GM18867 (cell line): Measurements from ENCODE around the gene PCDHA1.

Experiments
- ATAC-seq: cut with Tn5 transposase; IDR thresholded peaks from one replicate; pipeline ENCODE4 v1.9.1; 2021; ENCODE audit warnings: mild to moderate bottlenecking, moderate library complexity; ENCODE audit not compliant: unreplicated experiment

PCDHA1 gene

DNA sequence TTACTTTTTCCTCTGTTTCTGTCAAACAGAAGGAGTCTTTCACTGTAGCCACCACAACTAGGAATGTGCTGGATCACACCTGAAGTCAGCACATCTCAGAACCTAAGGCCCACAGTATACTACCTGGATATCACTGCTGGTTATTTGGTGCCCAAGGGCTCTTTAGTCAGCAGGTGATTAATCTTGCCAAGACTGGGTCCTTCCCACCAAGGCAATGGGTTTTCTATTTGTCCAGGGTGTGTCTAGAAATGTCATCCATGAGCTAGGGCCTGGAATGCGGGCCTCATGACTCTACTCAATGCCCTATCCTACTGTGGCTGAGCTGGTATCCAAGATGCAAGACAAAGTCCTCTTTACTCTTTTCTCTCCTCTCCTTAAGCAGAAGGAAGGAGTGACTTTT lies 130.4 kb downstream of the PCDHA1 start:
- no peak for ATAC-seq

DNA sequence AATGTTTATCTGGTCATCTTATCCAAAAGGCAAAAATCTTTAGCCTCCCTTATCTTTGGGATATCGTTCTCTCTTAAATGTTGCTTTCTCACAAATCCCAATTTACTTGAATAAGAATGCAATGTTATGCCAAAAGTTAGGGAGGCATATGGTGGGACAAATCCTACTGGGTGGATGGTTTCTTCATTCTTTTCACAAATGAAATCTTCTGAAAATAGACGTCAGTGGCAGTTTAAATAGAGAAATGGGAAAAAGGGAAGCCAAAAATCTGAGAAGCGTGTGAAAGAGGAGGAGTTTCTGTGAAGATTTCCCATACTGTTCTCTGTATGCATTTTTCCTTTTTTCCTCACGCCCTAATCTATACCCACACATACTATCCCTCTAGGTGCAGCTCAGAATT lies 137.7 kb downstream of the PCDHA1 start:
- ATAC-seq, result no peak

DNA sequence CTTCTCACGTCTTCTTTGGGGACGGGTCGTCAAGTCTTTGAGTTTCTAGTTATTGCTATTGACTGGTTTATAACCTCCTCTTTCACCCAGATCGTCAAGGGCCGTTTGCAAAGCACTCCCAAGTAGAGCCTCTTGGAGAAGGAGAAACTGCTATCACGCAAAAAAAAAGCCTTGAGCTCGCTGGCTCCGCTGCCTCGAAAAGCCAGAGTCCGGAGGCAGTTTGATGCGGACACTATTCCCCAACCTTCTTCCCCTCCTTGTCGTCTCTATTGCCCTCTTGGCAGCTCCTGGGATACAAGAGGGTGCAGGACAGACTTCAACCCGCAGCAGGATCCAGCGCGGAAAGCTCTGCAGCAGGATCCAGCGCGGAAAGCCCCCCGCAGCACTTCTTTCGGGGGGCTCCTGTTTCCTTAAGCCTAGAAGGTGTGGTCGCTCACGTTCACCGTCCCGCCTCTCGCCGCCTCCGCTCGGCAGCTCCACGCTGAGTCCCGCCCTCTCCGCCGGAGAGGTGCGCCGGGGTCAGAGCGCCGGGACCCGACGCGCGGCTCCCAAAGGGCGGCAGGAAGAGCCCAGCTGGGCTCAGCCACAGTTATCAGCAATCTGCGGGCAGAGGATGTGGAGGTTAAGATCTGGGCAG lies 140.0 kb downstream of the PCDHA1 start, which contains the start of gene PCDHAC1:
PCDHAC1 (plus strand) TSS at position 494 of the 637 bp plus-strand sequence. CDS start 594 bp downstream, outside the sequence.
- ATAC-seq, result no peak

DNA sequence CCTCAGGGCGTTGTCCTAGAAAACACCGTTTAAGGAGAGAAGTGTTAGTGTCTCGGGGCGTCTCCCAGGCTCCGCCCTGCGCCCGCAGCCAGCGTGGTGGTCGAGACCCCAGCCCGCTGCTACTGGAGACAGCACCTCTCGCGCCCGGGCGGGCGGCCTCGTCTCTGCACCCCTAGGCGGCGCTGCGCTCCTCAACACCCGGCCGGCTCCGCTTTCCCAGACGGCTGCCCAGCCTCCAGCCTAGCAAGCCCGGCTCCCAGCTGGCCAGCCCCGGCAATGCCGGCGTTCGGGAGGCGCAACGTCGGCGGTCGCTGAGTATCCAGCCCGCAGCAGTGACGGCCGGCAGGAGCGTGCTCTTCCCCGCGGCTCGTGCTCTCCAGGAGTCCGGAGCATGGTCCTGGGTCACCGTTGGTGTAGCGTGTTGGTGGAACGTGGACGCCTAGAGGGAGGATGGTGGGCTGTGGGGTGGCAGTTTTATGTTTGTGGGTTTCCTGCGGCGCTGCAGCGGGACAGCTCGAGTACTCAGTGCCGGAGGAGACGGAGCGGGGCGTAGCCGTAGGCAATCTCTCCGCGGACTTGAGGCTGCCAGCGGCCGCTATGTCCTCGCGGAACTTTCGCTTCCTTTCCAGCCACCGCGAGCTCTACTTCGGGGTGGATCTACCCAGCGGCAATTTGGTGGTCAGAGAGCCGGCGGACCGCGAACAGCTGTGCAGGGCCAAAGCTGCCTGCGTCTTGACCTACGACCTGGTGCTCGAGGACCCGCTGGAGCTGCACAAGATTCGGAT lies 140.7 kb downstream of the PCDHA1 start:
- no peak for ATAC-seq

DNA sequence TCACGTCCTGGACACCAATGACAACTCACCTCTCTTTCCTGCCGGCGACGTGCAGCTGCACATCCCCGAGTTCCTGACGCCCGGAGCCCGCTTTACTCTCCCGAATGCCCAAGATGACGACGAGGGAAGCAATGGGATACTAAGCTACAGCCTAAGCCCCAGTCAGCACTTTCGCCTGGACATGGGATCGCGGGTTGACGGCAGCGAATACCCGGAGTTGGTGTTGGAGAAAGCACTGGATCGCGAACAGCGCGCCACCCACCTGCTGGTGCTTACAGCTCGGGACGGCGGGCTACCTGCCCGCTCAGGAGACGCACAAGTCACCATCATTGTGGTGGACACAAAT lies 141.3 kb downstream of the PCDHA1 start:
- no peak for ATAC-seq

DNA sequence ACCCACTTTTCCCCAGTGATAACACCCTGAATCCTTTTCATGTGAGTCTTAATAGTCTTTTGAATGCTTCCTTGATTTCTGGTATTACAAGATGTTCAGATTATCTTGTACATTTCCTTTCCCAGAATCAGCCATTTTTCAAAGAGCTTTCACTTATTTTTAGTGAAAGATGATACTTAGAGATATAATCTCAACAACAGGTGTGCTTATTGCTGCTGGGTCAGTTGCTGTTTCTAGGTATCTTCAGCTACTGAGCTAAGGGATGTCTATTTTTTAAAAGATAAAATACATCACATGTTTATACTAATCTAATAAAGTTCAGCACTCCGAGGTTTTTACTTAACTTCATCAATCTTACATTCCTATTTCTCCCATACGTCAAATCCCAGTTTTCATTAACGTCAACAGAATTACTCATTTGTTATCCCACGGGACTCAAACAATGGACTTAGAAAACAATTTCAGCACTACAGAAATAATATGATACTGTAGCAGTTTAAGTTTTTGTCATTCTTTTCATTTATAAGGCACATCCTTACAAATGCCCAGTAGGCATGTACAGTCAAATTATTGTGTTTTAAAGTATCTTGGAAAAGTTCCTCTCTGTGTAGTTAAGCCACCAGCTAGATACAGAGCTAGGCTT lies 149.1 kb downstream of the PCDHA1 start:
- no peak for ATAC-seq

DNA sequence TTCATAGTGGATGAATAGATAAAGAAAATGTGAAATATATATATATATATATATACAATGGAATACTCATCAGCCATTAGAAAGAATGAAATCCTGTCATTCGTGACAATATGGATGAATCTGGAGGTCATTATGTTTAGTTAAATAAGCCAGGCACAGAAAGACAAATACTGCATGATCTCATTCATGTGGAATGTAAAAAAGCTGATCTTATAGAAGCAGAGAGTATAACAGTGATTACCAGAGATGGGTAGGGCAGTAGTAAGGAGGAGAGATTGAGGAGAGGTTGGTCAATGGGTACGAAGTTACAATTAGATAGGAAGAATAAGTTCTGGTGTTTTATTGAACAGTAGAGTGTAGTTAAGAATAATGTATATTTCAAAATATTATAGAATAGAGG lies 160.6 kb downstream of the PCDHA1 start:
- ATAC-seq, result no peak

DNA sequence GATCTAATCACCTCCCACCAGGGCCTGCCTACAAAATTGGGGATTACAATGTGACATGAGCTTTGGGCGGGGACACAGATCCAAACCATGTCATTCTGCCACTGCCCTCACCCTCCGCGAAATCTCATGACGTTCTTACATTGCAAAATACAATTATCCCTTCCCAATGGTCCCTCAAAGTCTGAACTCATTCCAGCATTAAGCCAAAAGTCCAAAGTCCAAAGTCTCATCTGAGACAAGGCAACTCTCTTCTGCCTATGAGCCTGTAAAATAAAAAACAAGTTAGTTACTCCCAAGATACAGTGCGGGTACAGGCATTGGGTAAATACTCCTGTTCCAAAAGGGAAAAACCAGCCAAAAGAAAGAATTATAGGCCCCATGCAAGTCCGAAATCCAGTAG lies 165.7 kb downstream of the PCDHA1 start:
- no peak for ATAC-seq

DNA sequence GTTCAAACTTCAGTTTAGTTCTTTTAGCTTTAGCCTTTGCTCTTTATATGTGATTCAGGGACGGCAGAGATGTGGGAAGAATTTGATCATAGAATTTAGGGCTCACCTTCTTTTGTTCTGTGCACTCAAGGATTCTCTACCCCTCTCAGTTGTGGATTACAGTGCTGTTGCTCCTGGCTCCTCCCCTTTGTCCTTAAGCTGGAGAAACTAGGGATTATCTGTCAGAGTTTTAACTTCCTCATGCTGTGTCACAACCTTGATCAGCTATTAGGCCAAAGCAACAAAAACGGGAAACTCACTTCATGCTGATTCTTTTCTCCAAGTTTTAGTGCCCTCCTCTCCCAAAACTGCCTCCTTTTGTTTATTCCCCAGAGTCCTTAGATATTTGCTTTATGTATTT lies 167.3 kb downstream of the PCDHA1 start:
- no peak for ATAC-seq

DNA sequence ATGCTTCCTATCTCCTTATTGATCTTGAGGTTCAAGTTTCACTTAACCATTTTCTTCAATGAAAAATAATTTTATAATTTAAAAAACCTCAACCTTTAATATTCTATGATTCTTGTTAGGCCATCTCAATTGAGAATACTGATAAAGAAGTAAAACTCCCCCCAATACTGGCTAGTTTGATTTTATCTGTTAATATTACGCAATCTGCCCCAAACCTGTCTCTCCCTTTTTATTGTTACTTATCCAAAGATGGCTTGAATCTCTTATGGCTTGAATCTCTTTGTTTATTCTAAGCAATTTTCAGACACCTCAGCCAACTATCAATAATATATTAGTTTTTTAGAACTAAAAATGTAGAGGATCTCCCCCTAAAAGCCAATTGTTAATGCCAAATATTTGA lies 176.2 kb downstream of the PCDHA1 start:
- ATAC-seq, result no peak

DNA sequence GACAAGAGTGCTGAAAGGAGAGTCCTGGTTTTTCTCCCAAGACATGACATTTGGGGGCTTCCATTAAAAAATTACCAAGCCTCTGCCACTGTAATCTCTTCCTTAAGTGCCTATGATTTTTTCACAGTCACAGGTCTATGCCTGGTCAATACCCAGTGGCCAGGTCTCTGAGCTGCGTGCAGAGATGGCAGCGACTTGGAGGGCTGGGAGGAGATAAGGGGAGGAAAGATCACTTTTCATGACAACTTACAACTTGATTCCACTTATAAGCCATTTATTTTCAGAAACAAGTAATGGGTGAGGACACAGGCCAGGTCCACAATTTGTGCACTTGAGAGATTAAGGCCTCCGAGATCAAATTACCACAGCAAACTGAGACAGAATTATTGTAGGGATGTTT lies 178.4 kb downstream of the PCDHA1 start:
- ATAC-seq, result no peak

DNA sequence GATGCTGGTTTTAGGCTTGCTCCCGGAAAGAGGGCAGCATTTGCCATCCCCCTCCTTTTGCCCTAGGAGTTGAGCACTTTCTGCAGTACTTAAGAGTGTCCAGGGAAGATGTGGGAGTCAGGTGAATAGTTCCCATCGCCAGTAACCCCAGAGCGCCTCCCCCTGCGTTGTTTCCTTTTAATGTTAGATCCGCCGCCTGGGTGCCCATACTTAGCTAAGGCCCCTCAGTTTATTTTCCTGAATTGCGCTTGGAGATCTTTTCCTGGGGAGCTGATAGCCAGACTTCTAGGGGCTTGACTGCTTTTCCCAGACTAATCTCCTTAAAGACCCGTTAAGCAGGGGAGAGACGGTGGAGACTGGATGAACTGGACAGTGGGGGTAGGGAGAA lies 180.0 kb downstream of the PCDHA1 start:
- ATAC-seq, result no peak

DNA sequence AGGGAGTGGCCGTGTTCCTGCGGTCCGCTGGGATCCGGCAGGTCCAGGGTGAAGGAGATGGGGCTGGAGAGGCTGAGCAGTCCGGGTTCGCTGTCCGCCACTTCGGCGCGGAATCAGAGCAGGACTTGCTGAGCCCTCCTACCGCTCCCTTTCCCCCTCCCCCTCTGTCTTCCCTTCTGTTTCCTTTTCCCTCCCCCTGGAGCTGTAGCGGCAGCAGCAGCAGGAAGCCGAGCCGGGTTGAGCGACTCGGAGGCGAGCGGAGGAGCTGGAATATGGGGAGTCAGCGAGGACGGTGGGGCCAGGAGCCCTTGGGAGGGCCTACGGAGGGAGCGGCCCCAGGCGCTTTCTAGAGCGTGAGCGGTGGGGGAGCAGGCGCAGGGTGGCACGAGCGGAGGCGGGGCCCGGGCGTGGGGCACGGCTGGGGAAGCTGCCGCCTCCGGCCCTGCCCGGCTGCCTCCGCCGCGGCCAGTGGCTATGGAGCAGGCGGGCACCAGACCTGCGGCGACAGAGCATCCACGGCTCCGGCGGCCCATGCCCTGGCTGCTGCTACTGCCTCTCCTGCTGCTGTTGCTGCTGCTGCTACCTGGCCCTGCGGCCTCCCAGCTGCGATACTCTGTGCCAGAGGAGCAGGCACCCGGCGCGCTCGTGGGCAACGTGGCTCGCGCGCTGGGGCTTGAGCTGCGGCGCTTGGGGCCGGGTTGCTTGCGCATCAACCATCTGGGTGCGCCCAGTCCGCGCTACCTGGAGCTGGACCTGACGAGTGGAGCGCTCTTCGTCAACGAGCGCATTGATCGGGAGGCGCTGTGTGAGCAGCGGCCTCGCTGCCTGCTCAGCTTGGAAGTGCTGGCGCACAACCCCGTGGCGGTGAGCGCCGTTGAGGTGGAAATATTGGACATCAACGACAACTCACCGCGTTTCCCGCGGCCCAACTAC lies 180.6 kb downstream of the PCDHA1 start, which contains the start of gene PCDHAC2:
PCDHAC2 (plus strand) TSS at position 184 of the 933 bp plus-strand sequence; CDS start at position 475, 291 bp downstream.
- no peak for ATAC-seq

DNA sequence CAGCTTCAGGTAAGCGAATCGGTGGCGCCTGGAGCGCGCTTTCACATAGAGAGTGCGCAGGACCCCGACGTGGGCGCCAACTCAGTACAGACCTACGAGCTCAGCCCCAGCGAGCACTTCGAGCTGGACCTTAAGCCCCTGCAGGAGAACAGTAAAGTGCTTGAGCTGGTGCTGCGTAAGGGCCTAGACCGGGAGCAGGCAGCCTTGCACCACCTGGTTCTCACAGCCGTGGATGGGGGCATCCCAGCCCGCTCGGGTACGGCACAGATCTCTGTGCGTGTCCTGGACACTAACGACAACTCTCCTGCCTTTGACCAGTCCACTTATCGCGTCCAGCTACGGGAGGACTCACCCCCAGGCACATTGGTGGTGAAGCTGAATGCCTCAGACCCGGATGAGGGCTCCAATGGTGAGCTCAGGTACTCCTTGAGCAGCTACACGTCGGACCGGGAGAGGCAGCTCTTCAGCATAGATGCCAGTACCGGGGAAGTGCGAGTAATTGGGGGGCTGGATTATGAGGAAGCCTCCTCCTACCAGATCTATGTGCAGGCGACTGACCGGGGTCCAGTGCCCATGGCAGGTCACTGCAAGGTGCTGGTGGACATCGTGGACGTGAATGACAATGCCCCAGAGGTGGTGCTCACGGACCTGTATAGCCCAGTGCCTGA lies 181.4 kb downstream of the PCDHA1 start:
- ATAC-seq, result no peak

DNA sequence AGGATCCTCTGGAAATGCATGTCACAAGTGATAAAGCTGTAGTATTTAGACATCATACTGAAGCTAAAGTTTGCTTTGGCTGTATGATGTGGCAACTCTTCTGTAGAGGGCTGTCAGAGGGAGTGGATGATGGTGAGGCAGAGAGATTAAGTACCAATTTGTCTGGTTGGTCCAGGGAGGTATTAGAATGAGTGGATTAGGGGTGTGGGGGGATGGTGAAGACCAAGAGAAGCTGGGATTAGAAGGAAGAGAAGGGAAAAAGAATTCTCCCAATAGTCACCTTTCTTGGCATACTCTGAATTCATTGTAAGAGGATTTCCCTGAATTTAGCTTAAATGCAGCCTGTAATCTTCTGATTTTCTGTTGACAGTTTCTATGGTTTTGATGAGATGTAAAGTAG lies 183.9 kb downstream of the PCDHA1 start:
- no peak for ATAC-seq

DNA sequence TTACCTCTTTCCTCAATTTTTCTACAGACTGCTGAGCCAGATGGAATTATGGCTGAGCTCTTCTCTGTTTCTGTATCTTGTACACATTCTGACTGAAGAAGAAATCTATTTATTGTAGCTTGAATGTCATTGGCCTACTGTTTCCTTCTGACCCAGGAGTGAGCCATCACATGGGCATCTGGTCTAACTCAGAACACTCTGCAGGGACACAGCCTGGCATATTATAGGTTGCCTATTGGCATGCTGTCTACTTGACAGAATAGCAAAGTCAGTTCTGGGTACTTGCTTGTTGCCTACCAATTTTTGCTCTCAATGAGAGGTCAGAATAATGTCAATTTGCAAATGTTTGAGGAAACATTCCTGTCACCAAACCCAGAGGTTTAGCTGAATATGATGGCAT lies 187.6 kb downstream of the PCDHA1 start:
- ATAC-seq, result no peak

DNA sequence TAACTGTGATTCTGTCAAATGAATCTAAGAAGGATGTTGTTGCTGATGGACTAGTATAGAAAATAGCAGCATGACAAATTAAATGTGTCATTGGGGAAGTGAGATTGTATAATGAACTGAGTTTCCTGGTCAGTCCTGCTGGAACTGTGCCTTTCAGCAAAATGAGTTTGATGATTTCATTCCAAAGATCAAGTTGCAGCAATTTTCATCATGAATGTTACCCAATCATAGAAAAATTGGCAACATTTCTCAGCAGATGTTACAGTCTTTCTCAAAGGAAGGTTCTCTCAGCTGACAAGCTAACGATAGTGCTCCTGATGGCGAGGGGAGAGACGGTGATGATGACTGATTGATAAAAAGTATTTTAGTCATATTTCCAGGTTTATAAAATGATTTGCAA lies 191.1 kb downstream of the PCDHA1 start:
- ATAC-seq, result no peak

DNA sequence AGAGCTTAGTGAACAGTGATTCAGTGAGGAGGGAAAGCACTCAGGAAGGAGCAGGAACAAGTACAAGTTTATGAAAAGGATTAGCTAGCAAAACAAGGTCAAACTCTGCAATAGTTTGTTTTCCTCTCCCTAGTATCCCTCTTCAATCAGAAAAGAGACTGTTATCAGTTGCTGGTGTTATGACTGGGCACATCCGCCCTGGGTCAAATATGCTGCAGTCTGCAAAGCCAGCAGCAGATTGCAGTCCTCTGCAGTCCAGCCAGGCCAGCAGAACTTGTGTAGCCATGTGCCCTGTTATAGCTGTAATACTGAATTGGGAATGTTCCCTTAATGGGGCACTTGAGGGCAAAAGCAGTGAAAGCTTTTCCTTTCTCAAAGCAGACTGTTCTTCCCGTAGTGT lies 192.3 kb downstream of the PCDHA1 start:
- no peak for ATAC-seq

DNA sequence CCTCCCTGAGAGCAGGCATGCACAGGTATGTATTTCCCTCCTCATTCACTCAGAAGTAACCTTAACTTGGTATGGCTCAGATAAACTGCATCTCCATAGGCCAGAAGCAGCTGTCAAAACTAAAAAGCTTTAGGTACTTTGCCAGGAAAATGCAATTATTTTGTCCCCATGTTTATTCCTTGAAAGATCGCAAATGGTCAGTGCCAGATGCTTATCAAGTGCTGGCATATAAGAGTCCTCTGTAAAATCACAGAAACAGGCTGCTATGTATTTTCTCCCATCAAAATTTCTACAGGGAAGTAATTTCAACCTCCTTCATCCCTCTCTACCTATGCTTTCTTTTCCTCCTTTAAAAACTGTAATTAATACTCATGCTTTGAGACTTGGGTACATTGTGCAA lies 193.0 kb downstream of the PCDHA1 start:
- ATAC-seq, result no peak

DNA sequence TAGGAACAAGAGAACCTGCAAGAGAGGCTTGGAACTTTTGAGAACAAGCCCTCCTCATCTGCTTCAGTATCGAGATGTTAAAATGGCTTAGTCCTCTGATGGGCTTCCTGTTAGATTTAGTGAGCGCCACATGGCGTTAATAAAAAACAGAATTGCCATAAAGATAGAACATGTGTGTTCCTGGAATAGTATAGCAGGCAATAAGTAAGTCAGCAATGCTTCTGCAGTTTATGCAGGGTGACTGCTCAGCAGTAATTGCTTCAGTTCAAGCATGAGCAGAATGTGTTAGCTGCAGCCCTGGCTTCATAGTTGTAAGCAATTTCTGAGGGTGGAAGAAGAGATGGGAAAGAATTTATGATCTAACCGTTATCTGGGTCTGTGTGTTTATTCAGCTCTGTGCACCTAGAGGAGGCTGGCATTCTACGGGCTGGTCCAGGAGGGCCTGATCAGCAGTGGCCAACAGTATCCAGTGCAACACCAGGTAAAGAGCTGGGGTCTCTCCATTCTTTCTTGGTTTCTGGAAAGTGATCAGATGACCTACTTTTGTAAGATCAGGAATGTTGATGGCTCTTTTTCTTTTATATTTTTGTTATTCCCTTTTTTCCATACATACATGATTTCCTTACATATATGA lies 196.3 kb downstream of the PCDHA1 start:
- no peak for ATAC-seq
